Loucy (cell line): Measurements from ENCODE around the gene HMSD.

Source experiments
- EZH2phosphoT487 ChIP-seq: fragments of 200-600 bp; IDR thresholded peaks from 2 replicates; pipeline ENCODE4 v1.6.1; 2018; ENCODE audit warnings: antibody characterized with exemption, mild to moderate bottlenecking, moderate library complexity, borderline replicate concordance
- TF ChIP-seq, protein P1 (sequence below): fragments of 200-600 bp; sonication (generic); conservative IDR thresholded peaks from 2 replicates; pipeline ENCODE4 v1.5.1; 2014; ENCODE audit warnings: mild to moderate bottlenecking, antibody characterized with exemption, low read length

DNA sequence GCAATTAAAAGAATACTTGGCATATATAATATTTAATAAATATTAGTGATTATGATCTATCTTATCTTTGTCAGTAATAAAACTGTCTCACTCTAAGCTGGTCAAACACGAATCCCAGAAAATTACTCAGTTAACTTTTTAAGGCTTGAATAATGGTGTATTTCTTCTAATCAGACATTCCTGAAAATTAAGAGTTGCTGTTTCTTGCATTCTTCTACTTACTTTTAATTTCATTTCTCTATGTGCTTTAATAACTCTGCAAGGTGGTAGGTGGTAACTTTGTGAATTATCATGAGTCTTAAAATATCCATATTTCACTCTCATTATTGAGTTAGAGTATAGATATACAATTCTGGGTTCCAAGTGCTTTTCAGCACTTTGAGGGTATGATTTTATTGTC, 44.4 kb upstream of the HMSD start:
- TF ChIP-seq, protein P1, sequence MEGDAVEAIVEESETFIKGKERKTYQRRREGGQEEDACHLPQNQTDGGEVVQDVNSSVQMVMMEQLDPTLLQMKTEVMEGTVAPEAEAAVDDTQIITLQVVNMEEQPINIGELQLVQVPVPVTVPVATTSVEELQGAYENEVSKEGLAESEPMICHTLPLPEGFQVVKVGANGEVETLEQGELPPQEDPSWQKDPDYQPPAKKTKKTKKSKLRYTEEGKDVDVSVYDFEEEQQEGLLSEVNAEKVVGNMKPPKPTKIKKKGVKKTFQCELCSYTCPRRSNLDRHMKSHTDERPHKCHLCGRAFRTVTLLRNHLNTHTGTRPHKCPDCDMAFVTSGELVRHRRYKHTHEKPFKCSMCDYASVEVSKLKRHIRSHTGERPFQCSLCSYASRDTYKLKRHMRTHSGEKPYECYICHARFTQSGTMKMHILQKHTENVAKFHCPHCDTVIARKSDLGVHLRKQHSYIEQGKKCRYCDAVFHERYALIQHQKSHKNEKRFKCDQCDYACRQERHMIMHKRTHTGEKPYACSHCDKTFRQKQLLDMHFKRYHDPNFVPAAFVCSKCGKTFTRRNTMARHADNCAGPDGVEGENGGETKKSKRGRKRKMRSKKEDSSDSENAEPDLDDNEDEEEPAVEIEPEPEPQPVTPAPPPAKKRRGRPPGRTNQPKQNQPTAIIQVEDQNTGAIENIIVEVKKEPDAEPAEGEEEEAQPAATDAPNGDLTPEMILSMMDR = no peak
- TF ChIP-seq EZH2phosphoT487 = no peak
